GM23338 (cell line): ENCODE results near the gene HNRNPF. TPM values are rescaled to one million over a fixed set of nuclear protein-coding genes. Genes with fewer than 3 reads are reported as not detected.

Experiments
- ATAC-seq: fragments of 200-7000 bp; cut with Tn5 transposase; 3 replicates; pipeline ENCODE4 v1.9.1; 2020
- DNase-seq: peaks from one replicate; pipeline ENCODE4 v3.0.0-alpha.2; 2015; ENCODE audit warnings: low spot score
- H2AFZ ChIP-seq: fragments of 200-600 bp; sonication (generic); 2 replicates; pipeline ENCODE4 v1.8.0; 2016; ENCODE audit warnings: antibody characterized with exemption, mild to moderate bottlenecking, moderate library complexity
- H3F3A ChIP-seq: fragments of 200-600 bp; sonication (generic); replicated peaks from 2 replicates; pipeline ENCODE4 v1.8.0; 2017; ENCODE audit warnings: antibody characterized with exemption, mixed run types, low read depth
- H3K27ac ChIP-seq: fragments of 200-600 bp; sonication (generic); 2 replicates; pipeline ENCODE4 v1.6.1; 2016; ENCODE audit warnings: low read depth
- H3K27me3 ChIP-seq: fragments of 200-600 bp; sonication (generic); 2 replicates; pipeline ENCODE4 v1.8.0; 2016; ENCODE audit warnings: mild to moderate bottlenecking, mixed run types, moderate library complexity; ENCODE audit not compliant: insufficient read depth
- H3K36me3 ChIP-seq: fragments of 200-600 bp; sonication (generic); 2 replicates; pipeline ENCODE4 v1.8.0; 2016; ENCODE audit warnings: mild to moderate bottlenecking; ENCODE audit not compliant: insufficient read depth
- H3K4me1 ChIP-seq: fragments of 200-600 bp; sonication (generic); 2 replicates; pipeline ENCODE4 v1.8.0; 2016; ENCODE audit warnings: mild to moderate bottlenecking, moderate library complexity; ENCODE audit not compliant: insufficient read depth
- H3K4me2 ChIP-seq: fragments of 200-600 bp; sonication (generic); 2 replicates; pipeline ENCODE4 v1.7.1; 2017; ENCODE audit warnings: mixed run types
- H3K4me3 ChIP-seq: fragments of 200-600 bp; sonication (generic); 2 replicates; pipeline ENCODE4 v1.6.1; 2016; ENCODE audit warnings: mixed run types
- H3K79me2 ChIP-seq: fragments of 200-600 bp; sonication (generic); replicated peaks from 2 replicates; pipeline ENCODE4 v1.8.0; 2017; ENCODE audit warnings: mild to moderate bottlenecking; ENCODE audit not compliant: insufficient read depth
- H3K9me2 ChIP-seq: fragments of 200-600 bp; sonication (generic); 2 replicates; pipeline ENCODE4 v1.8.0; 2017; ENCODE audit not compliant: insufficient read depth
- H4K20me1 ChIP-seq: fragments of 200-600 bp; sonication (generic); replicated peaks from 2 replicates; pipeline ENCODE4 v1.8.0; 2017; ENCODE audit warnings: mild to moderate bottlenecking; ENCODE audit not compliant: insufficient read depth
- H3K27ac Mint-ChIP-seq: 2 replicates; pipeline ENCODE4 v1.8.0; 2020; ENCODE audit warnings: inconsistent platforms, mild to moderate bottlenecking, moderate library complexity, mixed read lengths
- H3K27me3 Mint-ChIP-seq: 3 replicates; pipeline ENCODE4 v1.8.0; 2022; ENCODE audit warnings: low read depth, mild to moderate bottlenecking, moderate library complexity, mixed read lengths, inconsistent platforms; ENCODE audit not compliant: insufficient read depth, poor library complexity
- H3K36me3 Mint-ChIP-seq: 3 replicates; pipeline ENCODE4 v1.8.0; 2021; ENCODE audit warnings: low read depth, mild to moderate bottlenecking, inconsistent platforms, moderate library complexity, mixed read lengths
- H3K4me1 Mint-ChIP-seq: 3 replicates; pipeline ENCODE4 v1.8.0; 2020; ENCODE audit warnings: mild to moderate bottlenecking, inconsistent platforms, mixed read lengths
- H3K4me3 Mint-ChIP-seq: 3 replicates; pipeline ENCODE4 v1.8.0; 2021; ENCODE audit warnings: moderate library complexity, mild to moderate bottlenecking, inconsistent platforms, mixed read lengths
- H3K9me3 Mint-ChIP-seq: 3 replicates; pipeline ENCODE4 v1.8.0; 2020; ENCODE audit warnings: moderate library complexity, mild to moderate bottlenecking, inconsistent platforms, mixed read lengths
- CREB1 ChIP-seq: fragments of 250-450 bp; sonication (Bioruptor Pico); IDR thresholded peaks from 2 replicates; pipeline ENCODE4 v1.5.0; 2020; ENCODE audit warnings: low read depth, mild to moderate bottlenecking, moderate library complexity
- CTCF ChIP-seq, 2 experiments: fragments of 200-600 bp in 1 of 2; sonication (generic) in 1 of 2; conservative IDR thresholded peaks; 2 replicates each; pipeline versions ENCODE4 v1.5.1 to v1.6.1; 2016 to 2017; ENCODE audit warnings: antibody characterized with exemption in 2 of 2, low read depth in 2 of 2, mild to moderate bottlenecking in 2 of 2, moderate library complexity in 1 of 2
- ETS1 ChIP-seq: IDR thresholded peaks from 2 replicates; pipeline ENCODE4 v1.6.1; 2016; ENCODE audit warnings: antibody characterized with exemption
- EZH2 ChIP-seq: fragments of 200-600 bp; sonication (generic); IDR thresholded peaks from one replicate; pipeline ENCODE4 v1.8.0; 2017; ENCODE audit warnings: antibody characterized with exemption, mild to moderate bottlenecking, low read depth; ENCODE audit not compliant: unreplicated experiment
- EZH2phosphoT487 ChIP-seq: fragments of 200-600 bp; sonication (generic); IDR thresholded peaks from one replicate; pipeline ENCODE4 v1.8.1; 2018; ENCODE audit warnings: antibody characterized with exemption; ENCODE audit not compliant: unreplicated experiment
- JUNB ChIP-seq: IDR thresholded peaks from one replicate; pipeline ENCODE4 v1.6.1; 2016; ENCODE audit warnings: antibody characterized with exemption; ENCODE audit not compliant: unreplicated experiment
- NANOG ChIP-seq: IDR thresholded peaks from 2 replicates; pipeline ENCODE4 v1.6.1; 2016; ENCODE audit warnings: antibody characterized with exemption, borderline replicate concordance
- POLR2AphosphoS5 ChIP-seq: IDR thresholded peaks from 2 replicates; pipeline ENCODE4 v1.6.1; 2016; ENCODE audit warnings: antibody characterized with exemption, low read depth
- STAT1 ChIP-seq: IDR thresholded peaks from one replicate; pipeline ENCODE4 v1.6.1; 2016; ENCODE audit warnings: antibody characterized with exemption; ENCODE audit not compliant: unreplicated experiment
- ZNF114 ChIP-seq: fragments of 250-450 bp; sonication (Bioruptor Pico); IDR thresholded peaks from 2 replicates; pipeline ENCODE4 v1.5.0; 2020; ENCODE audit warnings: mild to moderate bottlenecking, moderate library complexity
- ZNF331 ChIP-seq: fragments of 250-450 bp; sonication (Bioruptor Pico); IDR thresholded peaks from 2 replicates; pipeline ENCODE4 v1.5.0; 2020; ENCODE audit warnings: low read depth, mild to moderate bottlenecking, moderate library complexity
- polyA plus RNA-seq: library from polyadenylated mRNA; unstranded; fragments of >200 nt; fragmentation: Nextera tagmentation; extraction: Ambion mirVana; gene quantifications from 2 replicates; pipeline ENCODE4 v1.2.1, GENCODE V29; 2016
- total RNA-seq: library from RNA; depleted of rRNA; stranded (reverse); fragments of >200 nt; shearing (Covaris generic); gene quantifications from 2 replicates; pipeline ENCODE4 v1.2.3, GENCODE V29; 2014
- TF ChIP-seq, protein P1 (sequence below): IDR thresholded peaks from one replicate; pipeline ENCODE4 v1.6.1; 2018; ENCODE audit warnings: antibody characterized with exemption; ENCODE audit not compliant: unreplicated experiment
- TF ChIP-seq, protein P2 (sequence below): fragments of 250-450 bp; sonication (Bioruptor Pico); IDR thresholded peaks from 2 replicates; pipeline ENCODE4 v1.5.0; 2020; ENCODE audit warnings: mild to moderate bottlenecking, moderate library complexity

HNRNPF gene
- total and polyA plus RNA-seq, 2 experiments from 2014 or later: 210 to 378 TPM

DNA sequence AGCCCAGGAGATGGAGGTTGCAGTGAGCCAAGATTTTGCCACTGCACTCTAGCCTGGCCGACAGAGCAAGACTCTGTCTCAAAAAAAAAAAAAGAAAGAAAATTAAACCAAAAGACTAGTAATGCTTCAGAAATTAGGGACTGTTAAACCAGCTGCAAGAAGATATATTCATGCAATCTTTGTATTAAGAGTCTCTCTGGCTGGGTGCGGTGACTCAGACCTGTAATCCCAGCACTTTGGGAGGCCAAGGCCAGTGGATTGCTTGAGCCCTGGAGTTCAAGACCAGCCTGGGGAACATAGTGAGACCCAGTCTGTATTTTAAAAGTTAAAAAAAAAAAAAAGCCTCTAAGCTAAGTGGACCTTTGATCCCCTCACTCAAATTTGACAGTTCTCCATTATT is 2.5 kb upstream of the HNRNPF start:
- Histone ChIP-seq H3K9me2 (no peaks in the 10 kb centered on the region), H3K4me1 (peaks cover 5% of the 10 kb centered on the region; the same call in 1 of the 2 replicates), H3K27me3 (no peaks in the 10 kb centered on the region), H3K79me2 (peaks cover 27% of the 10 kb centered on the region), H3K36me3 (no peaks in the 10 kb centered on the region), H2AFZ (no peak overlapping the region), H3F3A (no peaks in the 10 kb centered on the region), H3K4me3 (no peak overlapping the region), H3K27ac (no peak overlapping the region), H3K4me2 (no peak overlapping the region), H4K20me1 (no peaks in the 10 kb centered on the region)
- H3K36me3 Mint-ChIP-seq: peaks cover 7% of the 10 kb centered on the region; the same call in 2 of the 3 replicates
- no peak for DNase-seq
- TF ChIP-seq, protein P1, sequence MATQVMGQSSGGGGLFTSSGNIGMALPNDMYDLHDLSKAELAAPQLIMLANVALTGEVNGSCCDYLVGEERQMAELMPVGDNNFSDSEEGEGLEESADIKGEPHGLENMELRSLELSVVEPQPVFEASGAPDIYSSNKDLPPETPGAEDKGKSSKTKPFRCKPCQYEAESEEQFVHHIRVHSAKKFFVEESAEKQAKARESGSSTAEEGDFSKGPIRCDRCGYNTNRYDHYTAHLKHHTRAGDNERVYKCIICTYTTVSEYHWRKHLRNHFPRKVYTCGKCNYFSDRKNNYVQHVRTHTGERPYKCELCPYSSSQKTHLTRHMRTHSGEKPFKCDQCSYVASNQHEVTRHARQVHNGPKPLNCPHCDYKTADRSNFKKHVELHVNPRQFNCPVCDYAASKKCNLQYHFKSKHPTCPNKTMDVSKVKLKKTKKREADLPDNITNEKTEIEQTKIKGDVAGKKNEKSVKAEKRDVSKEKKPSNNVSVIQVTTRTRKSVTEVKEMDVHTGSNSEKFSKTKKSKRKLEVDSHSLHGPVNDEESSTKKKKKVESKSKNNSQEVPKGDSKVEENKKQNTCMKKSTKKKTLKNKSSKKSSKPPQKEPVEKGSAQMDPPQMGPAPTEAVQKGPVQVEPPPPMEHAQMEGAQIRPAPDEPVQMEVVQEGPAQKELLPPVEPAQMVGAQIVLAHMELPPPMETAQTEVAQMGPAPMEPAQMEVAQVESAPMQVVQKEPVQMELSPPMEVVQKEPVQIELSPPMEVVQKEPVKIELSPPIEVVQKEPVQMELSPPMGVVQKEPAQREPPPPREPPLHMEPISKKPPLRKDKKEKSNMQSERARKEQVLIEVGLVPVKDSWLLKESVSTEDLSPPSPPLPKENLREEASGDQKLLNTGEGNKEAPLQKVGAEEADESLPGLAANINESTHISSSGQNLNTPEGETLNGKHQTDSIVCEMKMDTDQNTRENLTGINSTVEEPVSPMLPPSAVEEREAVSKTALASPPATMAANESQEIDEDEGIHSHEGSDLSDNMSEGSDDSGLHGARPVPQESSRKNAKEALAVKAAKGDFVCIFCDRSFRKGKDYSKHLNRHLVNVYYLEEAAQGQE: no peak
- TF ChIP-seq, protein P2, sequence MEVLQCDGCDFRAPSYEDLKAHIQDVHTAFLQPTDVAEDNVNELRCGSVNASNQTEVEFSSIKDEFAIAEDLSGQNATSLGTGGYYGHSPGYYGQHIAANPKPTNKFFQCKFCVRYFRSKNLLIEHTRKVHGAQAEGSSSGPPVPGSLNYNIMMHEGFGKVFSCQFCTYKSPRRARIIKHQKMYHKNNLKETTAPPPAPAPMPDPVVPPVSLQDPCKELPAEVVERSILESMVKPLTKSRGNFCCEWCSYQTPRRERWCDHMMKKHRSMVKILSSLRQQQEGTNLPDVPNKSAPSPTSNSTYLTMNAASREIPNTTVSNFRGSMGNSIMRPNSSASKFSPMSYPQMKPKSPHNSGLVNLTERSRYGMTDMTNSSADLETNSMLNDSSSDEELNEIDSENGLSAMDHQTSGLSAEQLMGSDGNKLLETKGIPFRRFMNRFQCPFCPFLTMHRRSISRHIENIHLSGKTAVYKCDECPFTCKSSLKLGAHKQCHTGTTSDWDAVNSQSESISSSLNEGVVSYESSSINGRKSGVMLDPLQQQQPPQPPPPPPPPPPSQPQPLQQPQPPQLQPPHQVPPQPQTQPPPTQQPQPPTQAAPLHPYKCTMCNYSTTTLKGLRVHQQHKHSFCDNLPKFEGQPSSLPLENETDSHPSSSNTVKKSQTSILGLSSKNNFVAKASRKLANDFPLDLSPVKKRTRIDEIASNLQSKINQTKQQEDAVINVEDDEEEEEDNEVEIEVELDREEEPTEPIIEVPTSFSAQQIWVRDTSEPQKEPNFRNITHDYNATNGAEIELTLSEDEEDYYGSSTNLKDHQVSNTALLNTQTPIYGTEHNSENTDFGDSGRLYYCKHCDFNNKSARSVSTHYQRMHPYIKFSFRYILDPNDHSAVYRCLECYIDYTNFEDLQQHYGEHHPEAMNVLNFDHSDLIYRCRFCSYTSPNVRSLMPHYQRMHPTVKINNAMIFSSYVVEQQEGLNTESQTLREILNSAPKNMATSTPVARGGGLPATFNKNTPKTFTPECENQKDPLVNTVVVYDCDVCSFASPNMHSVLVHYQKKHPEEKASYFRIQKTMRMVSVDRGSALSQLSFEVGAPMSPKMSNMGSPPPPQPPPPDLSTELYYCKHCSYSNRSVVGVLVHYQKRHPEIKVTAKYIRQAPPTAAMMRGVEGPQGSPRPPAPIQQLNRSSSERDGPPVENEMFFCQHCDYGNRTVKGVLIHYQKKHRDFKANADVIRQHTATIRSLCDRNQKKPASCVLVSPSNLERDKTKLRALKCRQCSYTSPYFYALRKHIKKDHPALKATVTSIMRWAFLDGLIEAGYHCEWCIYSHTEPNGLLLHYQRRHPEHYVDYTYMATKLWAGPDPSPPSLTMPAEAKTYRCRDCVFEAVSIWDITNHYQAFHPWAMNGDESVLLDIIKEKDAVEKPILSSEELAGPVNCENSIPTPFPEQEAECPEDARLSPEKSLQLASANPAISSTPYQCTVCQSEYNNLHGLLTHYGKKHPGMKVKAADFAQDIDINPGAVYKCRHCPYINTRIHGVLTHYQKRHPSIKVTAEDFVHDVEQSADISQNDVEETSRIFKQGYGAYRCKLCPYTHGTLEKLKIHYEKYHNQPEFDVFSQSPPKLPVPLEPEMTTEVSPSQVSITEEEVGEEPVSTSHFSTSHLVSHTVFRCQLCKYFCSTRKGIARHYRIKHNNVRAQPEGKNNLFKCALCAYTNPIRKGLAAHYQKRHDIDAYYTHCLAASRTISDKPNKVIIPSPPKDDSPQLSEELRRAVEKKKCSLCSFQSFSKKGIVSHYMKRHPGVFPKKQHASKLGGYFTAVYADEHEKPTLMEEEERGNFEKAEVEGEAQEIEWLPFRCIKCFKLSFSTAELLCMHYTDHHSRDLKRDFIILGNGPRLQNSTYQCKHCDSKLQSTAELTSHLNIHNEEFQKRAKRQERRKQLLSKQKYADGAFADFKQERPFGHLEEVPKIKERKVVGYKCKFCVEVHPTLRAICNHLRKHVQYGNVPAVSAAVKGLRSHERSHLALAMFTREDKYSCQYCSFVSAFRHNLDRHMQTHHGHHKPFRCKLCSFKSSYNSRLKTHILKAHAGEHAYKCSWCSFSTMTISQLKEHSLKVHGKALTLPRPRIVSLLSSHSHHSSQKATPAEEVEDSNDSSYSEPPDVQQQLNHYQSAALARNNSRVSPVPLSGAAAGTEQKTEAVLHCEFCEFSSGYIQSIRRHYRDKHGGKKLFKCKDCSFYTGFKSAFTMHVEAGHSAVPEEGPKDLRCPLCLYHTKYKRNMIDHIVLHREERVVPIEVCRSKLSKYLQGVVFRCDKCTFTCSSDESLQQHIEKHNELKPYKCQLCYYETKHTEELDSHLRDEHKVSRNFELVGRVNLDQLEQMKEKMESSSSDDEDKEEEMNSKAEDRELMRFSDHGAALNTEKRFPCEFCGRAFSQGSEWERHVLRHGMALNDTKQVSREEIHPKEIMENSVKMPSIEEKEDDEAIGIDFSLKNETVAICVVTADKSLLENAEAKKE: no peak
- TF ChIP-seq POLR2AphosphoS5 (no peak), NANOG (no peak), CREB1 (CRISPR knock-in tag) (no peak), ETS1 (no peak), ZNF331 (no peak), EZH2phosphoT487 (no peak), STAT1 (no peak), JUNB (no peak), EZH2 (no peak), ZNF114 (CRISPR knock-in tag) (no peak), CTCF (conservative IDR thresholded peaks at IDR 0.05; ENCODE audit: low read depth in 2 of 2) (no peak)
- peaks cover 7% of the 10 kb centered on the region; the same call in 2 of the 3 replicates for H3K4me1 Mint-ChIP-seq
- no peak overlapping the region for H3K4me3 Mint-ChIP-seq
- peaks cover 5% of the 10 kb centered on the region; the same call in 1 of the 3 replicates for H3K9me3 Mint-ChIP-seq
- H3K27me3 Mint-ChIP-seq: peaks cover 14% of the 10 kb centered on the region
- no peak for ATAC-seq
- no peak overlapping the region for H3K27ac Mint-ChIP-seq
